KBM-7 (cell line): Measurements from ENCODE around the gene GNG10.
"Not testable (repeated sequence)": the region's sequence is repeated elsewhere in the genome, so short reads cannot be mapped to it uniquely, and the experiment has no call there.

ENCODE experiments used
- DNase-seq: peaks from one replicate; pipeline ENCODE4 v3.0.0-alpha.2; 2015
- in situ Hi-C: fragments of 300-500 bp; cut with MboI; formaldehyde crosslinking; loops from 2 replicates; pipeline ENCODE4 v1.14.3; 2020; ENCODE audit warnings: low sequenced_read_pairs, low pct_unique_long_range_greater_than_20kb, mixed read lengths

The GNG10 gene

GRCh38 chr9:111661150-111661801 is at the start of gene GNG10:
GNG10 (plus strand) TSS chr9:111661605; CDS start chr9:111661635, 30 bp downstream.
- DNase-seq, result peak; percentile 58
- in situ Hi-C loops, result no loop called here

- in situ Hi-C loops, result no loop called here
- DNase-seq, result no peak
Observed at GRCh38 chr9:111613436-111614040, 47.9 kb upstream of the GNG10 start.

- no peak for DNase-seq
- in situ Hi-C loops, result no loop called here
Observed at GRCh38 chr9:111615928-111616327, 45.5 kb upstream of the GNG10 start.

- DNase-seq, in situ Hi-C loops: not testable (repeated sequence)
Observed at GRCh38 chr9:111617349-111617748, 44.1 kb upstream of the GNG10 start.

- in situ Hi-C loops, result no loop called here
Observed at GRCh38 chr9:111621895-111622480, 39.4 kb upstream of the GNG10 start.

GRCh38 chr9:111622626-111623025 is 38.8 kb upstream of the GNG10 start:
- in situ Hi-C loops, result no loop called here
- no peak for DNase-seq

More at GRCh38 chr9:111621895-111622480, 39.4 kb upstream of the GNG10 start:
- peak; percentile 47 for DNase-seq

GRCh38 chr9:111627260-111627963 is 34.0 kb upstream of the GNG10 start:
- in situ Hi-C loops, result no loop called here
- no peak for DNase-seq

GRCh38 chr9:111628411-111628810 is 33.0 kb upstream of the GNG10 start:
- in situ Hi-C loops, result no loop called here
- no peak for DNase-seq

- no peak for DNase-seq
- in situ Hi-C loops, result no loop called here
Observed at GRCh38 chr9:111630182-111630963, 31.0 kb upstream of the GNG10 start.

- DNase-seq, result no peak
- in situ Hi-C loops, result no loop called here
Observed at GRCh38 chr9:111630964-111631213, 30.5 kb upstream of the GNG10 start.

- in situ Hi-C loops, result no loop called here
- DNase-seq, result peak; percentile 98
Observed at GRCh38 chr9:111631214-111631971, 30.0 kb upstream of the GNG10 start, which contains the start of gene DNAJC25. DNAJC25 (plus strand) TSS chr9:111631334; CDS start chr9:111631408, 74 bp downstream.

GRCh38 chr9:111632060-111632459 is 29.3 kb upstream of the GNG10 start:
- in situ Hi-C loops, result no loop called here
- DNase-seq, result peak; percentile 33

GRCh38 chr9:111632695-111633388 is 28.6 kb upstream of the GNG10 start:
- no peak for DNase-seq
- in situ Hi-C loops, result no loop called here

GRCh38 chr9:111633389-111633736 is 28.0 kb upstream of the GNG10 start:
- DNase-seq, result no peak
- in situ Hi-C loops, result no loop called here

GRCh38 chr9:111634860-111635259 is 26.5 kb upstream of the GNG10 start:
- in situ Hi-C loops, result no loop called here
- DNase-seq, result no peak

- in situ Hi-C loops, result no loop called here
- DNase-seq, result no peak
Observed at GRCh38 chr9:111637421-111637950, 23.9 kb upstream of the GNG10 start.

GRCh38 chr9:111644195-111644772 is 17.1 kb upstream of the GNG10 start:
- no peak for DNase-seq
- in situ Hi-C loops, result no loop called here

- no peak for DNase-seq
- in situ Hi-C loops, result no loop called here
Observed at GRCh38 chr9:111645806-111646205, 15.6 kb upstream of the GNG10 start.
